Smooth muscle cell of the brain vasculature (primary cell): ENCODE measurements around the gene KRTAP3-1.
"Not testable (repeated sequence)": the region's sequence is repeated elsewhere in the genome, so short reads cannot be mapped to it uniquely, and the experiment has no call there.

Experiments
- DNase-seq: peaks from one replicate; pipeline ENCODE4 v3.0.0-alpha.2; 2012; ENCODE audit warnings: low read depth, low spot score

The KRTAP3-1 gene

GRCh38 chr17:41015454-41015853, 6.5 kb upstream of the KRTAP3-1 start:
- DNase-seq = no peak

- DNase-seq = no peak
Observed at GRCh38 chr17:41013606-41014005, 4.7 kb upstream of the KRTAP3-1 start.

GRCh38 chr17:41013181-41013580, 4.3 kb upstream of the KRTAP3-1 start:
- DNase-seq = no peak

GRCh38 chr17:41012326-41013120, 3.6 kb upstream of the KRTAP3-1 start:
- DNase-seq = no peak

- no peak for DNase-seq
Observed at GRCh38 chr17:41010441-41010840, 1.5 kb upstream of the KRTAP3-1 start.

GRCh38 chr17:41009936-41010335, 1.0 kb upstream of the KRTAP3-1 start:
- DNase-seq = no peak

- DNase-seq = no peak
Observed at GRCh38 chr17:41009301-41009760, 403 bp upstream of the KRTAP3-1 start.

GRCh38 chr17:41004397-41004796, 4.5 kb downstream of the KRTAP3-1 start:
- no peak for DNase-seq

GRCh38 chr17:41003926-41004325, 5.0 kb downstream of the KRTAP3-1 start:
- no peak for DNase-seq

GRCh38 chr17:41002814-41003213, 6.1 kb downstream of the KRTAP3-1 start:
- DNase-seq = no peak

GRCh38 chr17:41001795-41002194, 7.1 kb downstream of the KRTAP3-1 start:
- DNase-seq = no peak

- DNase-seq = not testable (repeated sequence)
Observed at GRCh38 chr17:40999563-40999962, 9.4 kb downstream of the KRTAP3-1 start, which contains the start of gene KRTAP3-2. Gene KRTAP3-2 (minus strand): TSS chr17:40999906. CDS start chr17:40999853, 53 bp downstream.

- no peak for DNase-seq
Observed at GRCh38 chr17:40997361-40997760, 11.6 kb downstream of the KRTAP3-1 start.

- DNase-seq = no peak
Observed at GRCh38 chr17:40996829-40997228, 12.1 kb downstream of the KRTAP3-1 start.

- no peak for DNase-seq
Observed at GRCh38 chr17:40995116-40995515, 13.8 kb downstream of the KRTAP3-1 start.

GRCh38 chr17:40993839-40994238, 15.1 kb downstream of the KRTAP3-1 start, which contains the start of gene KRTAP3-3:
Gene KRTAP3-3 (minus strand): TSS chr17:40994164. CDS start chr17:40994097, 67 bp downstream.
- DNase-seq = no peak

GRCh38 chr17:40993084-40993483, 15.8 kb downstream of the KRTAP3-1 start:
- DNase-seq = no peak

GRCh38 chr17:40992666-40993065, 16.3 kb downstream of the KRTAP3-1 start:
- DNase-seq = no peak

GRCh38 chr17:40986920-40987319, 22.0 kb downstream of the KRTAP3-1 start:
- DNase-seq = no peak

GRCh38 chr17:40984226-40984625, 24.7 kb downstream of the KRTAP3-1 start, which contains the start of gene KRT40:
Gene KRT40 (minus strand): TSS chr17:40984326. CDS start chr17:40984273, 53 bp downstream.
- DNase-seq = no peak

GRCh38 chr17:40981115-40981514, 27.8 kb downstream of the KRTAP3-1 start:
- DNase-seq = no peak

GRCh38 chr17:40980596-40980995, 28.3 kb downstream of the KRTAP3-1 start:
- DNase-seq = peak; percentile 20

- DNase-seq = no peak
Observed at GRCh38 chr17:40980117-40980516, 28.8 kb downstream of the KRTAP3-1 start.
